ENCODE data around the gene WDR27. TPM values are rescaled to one million over a fixed set of nuclear protein-coding genes. Genes with fewer than 3 reads are reported as not detected.

The WDR27 gene
- polyA plus RNA-seq, 2 of the 4 experiments (the other 2 are of a cell fraction), result 18.9 to 36.1 TPM

GRCh38 chr6:169577974-169578373 is 123.9 kb downstream of the WDR27 start:
- H3K27ac ChIP-seq, result no peak overlapping the region
- POLR2A ChIA-PET, result no interaction called here

GRCh38 chr6:169577236-169577635 is 124.6 kb downstream of the WDR27 start:
- H3K27ac ChIP-seq, result no peak overlapping the region
- WGBS (ENCODE audit: missing lambda C conversion rate), result 94% methylated on average over 30 of the region's 38 CpGs
- H3K9me3 ChIP-seq, result no peaks in the 10 kb centered on the region
- POLR2A ChIA-PET, result no interaction called here
- ATAC-seq (no peak), FAIRE-seq (no peak), DNase-seq (ENCODE audit: low read depth in 1 of 2, low spot score in 1 of 2) (no peak)
- H3K4me1 ChIP-seq, result no peaks in the 10 kb centered on the region
- no peak for TF ChIP-seq CEBPB (IDR thresholded peaks at IDR 0.05)
- no peak for TF ChIP-seq HOXB5 (CRISPR knock-in tag; IDR thresholded peaks at IDR 0.05)
- TF ChIP-seq MAFK (IDR thresholded peaks at IDR 0.05; ENCODE audit: partially characterized antibody), result no peak
- TF ChIP-seq FOXS1 (CRISPR knock-in tag; IDR thresholded peaks at IDR 0.05), result no peak
- TF ChIP-seq ZSCAN20 (CRISPR knock-in tag; IDR thresholded peaks at IDR 0.05), result no peak
- TF ChIP-seq FOSL2 (IDR thresholded peaks at IDR 0.05), result no peak
- no peak for TF ChIP-seq FOSL2 (CRISPR knock-in tag; IDR thresholded peaks at IDR 0.05)
- no peak for TF ChIP-seq HEYL (CRISPR knock-in tag; IDR thresholded peaks at IDR 0.05)
- no peak for TF ChIP-seq ATOH8 (CRISPR knock-in tag; IDR thresholded peaks at IDR 0.05; ENCODE audit: low read depth)
- no peak for TF ChIP-seq RAD21 (conservative IDR thresholded peaks at IDR 0.05 in 1 of 2, IDR thresholded peaks at IDR 0.05 in 1 of 2)
- TF ChIP-seq PHF8 (IDR thresholded peaks at IDR 0.05; ENCODE audit: borderline replicate concordance, low read depth), result no peak
- TF ChIP-seq TFCP2L1 (CRISPR knock-in tag; IDR thresholded peaks at IDR 0.05), result no peak
- no peak for TF ChIP-seq KDM5A (IDR thresholded peaks at IDR 0.05)
- no peak for TF ChIP-seq USF2 (IDR thresholded peaks at IDR 0.05)
- no peak for TF ChIP-seq FOSB (CRISPR knock-in tag; IDR thresholded peaks at IDR 0.05)
- no peak for TF ChIP-seq SMC3 (IDR thresholded peaks at IDR 0.05)
- no peak for TF ChIP-seq ELK1 (IDR thresholded peaks at IDR 0.05; ENCODE audit: low read depth, low read length)
- TF ChIP-seq KDM1A (IDR thresholded peaks at IDR 0.05; ENCODE audit: low read depth), result no peak
- TF ChIP-seq SREBF2 (IDR thresholded peaks at IDR 0.05), result no peak
- CTCF ChIA-PET, result no interaction called here
- H3K4me2 ChIP-seq, result no peak overlapping the region
- no peak overlapping the region for H3K4me3 ChIP-seq

More at GRCh38 chr6:169577974-169578373, 123.9 kb downstream of the WDR27 start:
- Histone ChIP-seq H3K9me3 (no peaks in the 10 kb centered on the region), H3K4me2 (no peak overlapping the region), H3K4me3 (no peak overlapping the region), H3K4me1 (no peaks in the 10 kb centered on the region)
- CTCF ChIA-PET, result no interaction called here
- no peak for ATAC-seq
- TF ChIP-seq HMGXB4 (CRISPR knock-in tag; IDR thresholded peaks at IDR 0.05; ENCODE audit: borderline replicate concordance), result no peak
- no peak for TF ChIP-seq RFX5 (IDR thresholded peaks at IDR 0.05)
- no peak for TF ChIP-seq CHD4 (IDR thresholded peaks at IDR 0.05; ENCODE audit: borderline replicate concordance)
- no peak for TF ChIP-seq NR3C1 (IDR thresholded peaks at IDR 0.05)
- no peak for TF ChIP-seq CBX8 (IDR thresholded peaks at IDR 0.05)
- TF ChIP-seq HOXB13 (CRISPR knock-in tag; IDR thresholded peaks at IDR 0.05; ENCODE audit: low read depth), result no peak
- TF ChIP-seq FOSL2 (IDR thresholded peaks at IDR 0.05), result no peak
- TF ChIP-seq FOSL2 (CRISPR knock-in tag; IDR thresholded peaks at IDR 0.05), result no peak
- FAIRE-seq, result no peak
- WGBS (ENCODE audit: missing lambda C conversion rate), result 94% methylated on average over 14 of the region's 14 CpGs
- DNase-seq (ENCODE audit: low read depth in 1 of 2, low spot score in 1 of 2), result no peak
